Gastrocnemius medialis (tissue), 4 donors: Measurements from ENCODE around the gene TBX18.

Experiments
- POLR2A ChIP-seq, 2 donors: fragments of 450-650 bp; IDR thresholded peaks; one replicate each; pipeline ENCODE4 v1.6.1; 2017; ENCODE audit warnings: antibody characterized with exemption in 2 of 2, mild to moderate bottlenecking in 2 of 2, moderate library complexity in 2 of 2
- TF ChIP-seq, protein P1 (sequence below), 5 experiments: fragments of 450-650 bp in 3 of 5; fragments of 200-600 bp in 2 of 5; sonication (generic) in 2 of 5; IDR thresholded peaks in 4 of 5; conservative IDR thresholded peaks in 1 of 5; 1 replicate in 4 of 5; 2 replicates in 1 of 5; pipeline ENCODE4 v1.5.1; 2016 to 2019; ENCODE audit warnings: antibody characterized with exemption in 5 of 5, mild to moderate bottlenecking in 3 of 5, moderate library complexity in 3 of 5

DNA sequence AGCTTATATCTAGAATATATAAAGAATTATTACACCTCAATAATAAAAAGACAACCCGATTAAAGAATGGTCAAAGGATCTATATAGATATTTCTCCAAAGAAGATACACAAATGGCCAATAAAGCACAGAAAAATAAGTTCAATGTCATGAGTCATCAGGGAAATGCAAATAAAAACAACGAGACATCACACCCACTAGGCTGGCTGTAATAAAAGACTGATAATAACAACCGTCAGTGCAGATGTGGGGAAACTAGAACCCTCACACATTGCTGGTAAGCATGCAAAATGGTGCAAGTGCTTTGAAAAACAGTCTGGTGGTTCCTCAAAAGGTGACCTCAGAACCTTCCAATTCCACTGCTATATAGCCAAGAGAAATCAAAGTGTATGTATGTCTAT is 33.0 kb downstream of the TBX18 start:
- TF ChIP-seq, protein P1, sequence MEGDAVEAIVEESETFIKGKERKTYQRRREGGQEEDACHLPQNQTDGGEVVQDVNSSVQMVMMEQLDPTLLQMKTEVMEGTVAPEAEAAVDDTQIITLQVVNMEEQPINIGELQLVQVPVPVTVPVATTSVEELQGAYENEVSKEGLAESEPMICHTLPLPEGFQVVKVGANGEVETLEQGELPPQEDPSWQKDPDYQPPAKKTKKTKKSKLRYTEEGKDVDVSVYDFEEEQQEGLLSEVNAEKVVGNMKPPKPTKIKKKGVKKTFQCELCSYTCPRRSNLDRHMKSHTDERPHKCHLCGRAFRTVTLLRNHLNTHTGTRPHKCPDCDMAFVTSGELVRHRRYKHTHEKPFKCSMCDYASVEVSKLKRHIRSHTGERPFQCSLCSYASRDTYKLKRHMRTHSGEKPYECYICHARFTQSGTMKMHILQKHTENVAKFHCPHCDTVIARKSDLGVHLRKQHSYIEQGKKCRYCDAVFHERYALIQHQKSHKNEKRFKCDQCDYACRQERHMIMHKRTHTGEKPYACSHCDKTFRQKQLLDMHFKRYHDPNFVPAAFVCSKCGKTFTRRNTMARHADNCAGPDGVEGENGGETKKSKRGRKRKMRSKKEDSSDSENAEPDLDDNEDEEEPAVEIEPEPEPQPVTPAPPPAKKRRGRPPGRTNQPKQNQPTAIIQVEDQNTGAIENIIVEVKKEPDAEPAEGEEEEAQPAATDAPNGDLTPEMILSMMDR (IDR thresholded peaks at IDR 0.05 in 4 of 5, conservative IDR thresholded peaks at IDR 0.05 in 1 of 5), result no peak
- TF ChIP-seq POLR2A (IDR thresholded peaks at IDR 0.05), result no peak
